PC-3 (cell line): ENCODE measurements around the gene DENND4B.

ENCODE experiments used
- EZH2 ChIP-seq: fragments of 300-600 bp; sonication (generic); IDR thresholded peaks from one replicate; pipeline ENCODE4 v1.6.1; 2017; ENCODE audit warnings: antibody characterized with exemption, mild to moderate bottlenecking, low read length; ENCODE audit not compliant: unreplicated experiment
- TF ChIP-seq, protein P1 (sequence below): fragments of 300-600 bp; sonication (generic); conservative IDR thresholded peaks from 2 replicates; pipeline ENCODE4 v1.5.1; 2017; ENCODE audit warnings: antibody characterized with exemption, low read depth, mild to moderate bottlenecking, low read length

- TF ChIP-seq, protein P1, sequence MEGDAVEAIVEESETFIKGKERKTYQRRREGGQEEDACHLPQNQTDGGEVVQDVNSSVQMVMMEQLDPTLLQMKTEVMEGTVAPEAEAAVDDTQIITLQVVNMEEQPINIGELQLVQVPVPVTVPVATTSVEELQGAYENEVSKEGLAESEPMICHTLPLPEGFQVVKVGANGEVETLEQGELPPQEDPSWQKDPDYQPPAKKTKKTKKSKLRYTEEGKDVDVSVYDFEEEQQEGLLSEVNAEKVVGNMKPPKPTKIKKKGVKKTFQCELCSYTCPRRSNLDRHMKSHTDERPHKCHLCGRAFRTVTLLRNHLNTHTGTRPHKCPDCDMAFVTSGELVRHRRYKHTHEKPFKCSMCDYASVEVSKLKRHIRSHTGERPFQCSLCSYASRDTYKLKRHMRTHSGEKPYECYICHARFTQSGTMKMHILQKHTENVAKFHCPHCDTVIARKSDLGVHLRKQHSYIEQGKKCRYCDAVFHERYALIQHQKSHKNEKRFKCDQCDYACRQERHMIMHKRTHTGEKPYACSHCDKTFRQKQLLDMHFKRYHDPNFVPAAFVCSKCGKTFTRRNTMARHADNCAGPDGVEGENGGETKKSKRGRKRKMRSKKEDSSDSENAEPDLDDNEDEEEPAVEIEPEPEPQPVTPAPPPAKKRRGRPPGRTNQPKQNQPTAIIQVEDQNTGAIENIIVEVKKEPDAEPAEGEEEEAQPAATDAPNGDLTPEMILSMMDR, result no peak
- no peak for TF ChIP-seq EZH2
Observed at GRCh38 chr1:153991806-153992205, 45.3 kb upstream of the DENND4B start.
